NCI-H446 (cell line): ENCODE data around the gene SHISAL1.

Experiments
- DNase-seq, 2 experiments: peaks; one replicate each; lab custom pipeline; 2025; lab: John Stamatoyannopoulos, UW

SHISAL1 gene

DNA sequence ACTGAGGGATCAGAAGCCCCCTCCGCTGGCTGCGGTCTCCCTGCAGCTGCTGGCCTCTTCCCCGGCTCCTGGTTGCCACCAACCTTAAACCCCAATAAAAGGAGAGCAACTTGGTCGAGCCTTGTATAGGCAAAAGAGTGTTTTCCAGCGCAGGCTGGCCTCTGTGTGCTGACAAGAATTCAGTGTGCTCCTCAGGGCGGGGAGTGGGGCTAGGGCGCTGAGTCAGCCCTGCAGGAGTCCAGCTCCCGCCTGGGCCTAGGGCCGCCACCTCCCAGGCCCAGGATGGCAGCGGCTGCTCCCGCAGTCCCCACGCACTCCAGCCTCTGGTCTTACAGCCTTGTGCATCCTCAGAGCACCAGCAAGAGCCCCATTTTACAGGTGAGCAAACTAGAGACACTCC, at the start of gene SHISAL1:
SHISAL1 (minus strand) TSS at position 186 of the 400 bp plus-strand sequence. CDS start 12,006 bp downstream, outside the sequence.
- no peak for DNase-seq

DNA sequence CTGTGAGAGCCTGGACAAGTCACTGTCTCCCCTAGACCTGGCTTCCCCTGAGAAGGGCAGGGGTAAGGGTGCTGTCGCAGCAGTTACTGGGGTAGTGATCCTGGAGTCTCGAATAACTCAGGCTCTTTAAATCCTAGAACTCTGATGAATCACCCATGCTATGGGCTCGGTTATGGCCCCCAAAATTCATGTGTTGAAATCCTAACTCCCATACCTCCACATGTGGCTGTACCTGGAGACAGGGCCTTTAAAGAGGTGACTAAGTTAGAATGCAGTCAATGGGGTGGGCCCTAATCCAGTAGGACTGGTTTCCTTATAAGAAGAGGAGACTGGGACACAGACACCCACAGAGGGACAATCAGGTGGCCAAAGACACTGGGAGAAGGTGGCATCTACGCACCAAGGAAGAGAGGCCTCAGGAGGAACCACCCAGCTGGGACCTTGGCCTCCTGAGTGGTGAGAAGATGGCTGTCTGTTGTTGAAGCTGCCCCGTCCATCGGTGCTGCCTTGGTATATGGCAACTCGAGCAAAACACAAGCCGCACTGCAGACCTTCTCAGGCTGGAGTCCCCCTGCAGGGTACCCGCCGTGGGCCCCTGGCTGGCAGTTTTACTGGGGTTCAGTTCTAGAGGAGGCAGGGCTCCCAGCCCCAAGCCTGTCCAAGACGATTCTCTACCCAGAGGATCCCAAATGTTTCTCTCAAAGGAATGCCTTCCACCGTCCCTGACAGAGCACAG, 48.8 kb upstream of the SHISAL1 start:
- no peak for DNase-seq

- no peak for DNase-seq
Measured at GRCh38 chr22:44360668-44361381, 48.1 kb upstream of the SHISAL1 start.

DNA sequence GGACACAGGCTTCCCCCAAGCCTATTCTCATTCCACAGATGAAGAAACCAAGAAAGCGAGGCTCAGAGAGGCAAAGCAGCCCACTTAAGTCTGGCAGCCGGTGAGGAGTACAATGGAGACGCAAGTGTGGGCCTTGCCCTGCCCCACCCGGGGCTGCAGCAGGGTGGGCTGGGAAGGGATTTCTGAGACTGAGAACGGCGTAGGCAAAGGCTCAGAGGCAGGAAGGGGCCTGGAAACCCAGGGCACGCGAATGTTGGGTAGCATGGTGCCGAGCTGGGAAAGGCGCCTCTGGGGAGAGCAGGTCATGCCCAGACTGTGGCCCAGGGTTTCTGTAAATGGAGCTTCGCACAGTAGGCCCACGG, 47.5 kb upstream of the SHISAL1 start:
- DNase-seq, result no peak

DNA sequence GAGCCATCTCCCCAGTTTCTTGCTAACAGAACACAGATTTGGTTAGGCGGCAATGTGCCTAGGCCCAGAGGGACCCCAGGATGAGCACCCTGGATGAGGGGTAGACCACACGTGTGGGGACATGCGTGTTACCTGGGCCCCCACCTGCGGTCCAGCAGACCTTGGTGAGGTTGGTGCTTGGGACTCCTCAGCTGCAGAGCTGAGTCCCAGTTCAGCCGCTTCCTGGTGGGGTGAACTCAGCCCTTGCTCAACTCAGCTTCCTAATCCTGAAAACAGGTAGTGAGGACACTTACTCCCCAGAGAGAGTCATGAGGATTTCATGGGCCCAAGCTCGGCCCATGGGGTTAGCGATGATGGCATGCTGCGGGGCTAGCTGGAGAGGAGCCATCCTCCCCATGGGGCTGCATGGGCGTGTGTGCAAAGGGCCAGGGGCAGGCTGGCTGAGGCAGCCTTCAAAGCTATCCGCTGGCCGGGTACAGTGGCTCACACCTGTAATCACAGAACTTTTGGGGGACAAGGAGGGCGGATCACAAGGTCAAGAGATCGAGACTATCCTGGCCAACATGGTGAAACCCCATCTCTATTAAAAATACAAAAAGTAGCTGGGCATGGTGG, 46.9 kb upstream of the SHISAL1 start:
- no peak for DNase-seq

DNA sequence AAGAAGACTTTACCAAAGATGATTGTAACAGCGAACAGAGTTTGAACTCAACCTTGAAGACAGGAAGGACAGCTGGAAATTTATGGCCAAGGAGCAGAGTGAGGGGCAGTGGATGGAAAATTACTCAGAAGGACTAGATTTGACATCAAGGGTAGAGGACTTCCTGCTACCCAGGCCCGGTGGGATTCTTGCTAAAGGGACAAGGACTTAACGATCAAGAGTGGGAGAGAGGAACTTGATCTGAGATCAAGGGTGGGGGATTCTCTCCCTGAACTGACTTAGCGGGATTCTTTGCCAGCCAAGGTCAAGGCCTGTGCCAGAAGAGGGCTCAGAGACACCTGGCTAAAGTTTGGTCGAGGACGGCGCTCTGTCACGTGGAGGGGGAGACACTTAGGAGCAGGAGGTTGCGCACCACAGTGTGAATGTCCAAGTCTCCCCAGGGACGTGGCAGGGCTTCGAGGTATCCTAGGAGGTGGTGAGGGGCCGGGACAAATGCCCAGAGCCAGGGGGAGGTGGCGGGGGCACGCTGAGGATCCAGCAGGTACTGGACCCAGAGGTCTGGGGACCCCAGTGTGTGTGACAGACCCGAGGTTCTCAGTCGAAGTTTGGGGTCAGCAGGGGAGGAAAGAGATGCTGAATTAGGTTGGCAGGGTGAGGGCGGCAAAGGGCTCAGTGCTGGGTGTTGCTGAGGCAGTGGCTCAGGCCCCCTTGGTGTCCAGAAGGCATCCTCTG, 46.1 kb upstream of the SHISAL1 start:
- no peak for DNase-seq

- DNase-seq, result no peak
Measured at GRCh38 chr22:44357966-44358465, 45.3 kb upstream of the SHISAL1 start.

- no peak for DNase-seq
Measured at GRCh38 chr22:44357296-44357965, 44.7 kb upstream of the SHISAL1 start.

- DNase-seq, result no peak
Measured at GRCh38 chr22:44355716-44356070, 42.9 kb upstream of the SHISAL1 start.

DNA sequence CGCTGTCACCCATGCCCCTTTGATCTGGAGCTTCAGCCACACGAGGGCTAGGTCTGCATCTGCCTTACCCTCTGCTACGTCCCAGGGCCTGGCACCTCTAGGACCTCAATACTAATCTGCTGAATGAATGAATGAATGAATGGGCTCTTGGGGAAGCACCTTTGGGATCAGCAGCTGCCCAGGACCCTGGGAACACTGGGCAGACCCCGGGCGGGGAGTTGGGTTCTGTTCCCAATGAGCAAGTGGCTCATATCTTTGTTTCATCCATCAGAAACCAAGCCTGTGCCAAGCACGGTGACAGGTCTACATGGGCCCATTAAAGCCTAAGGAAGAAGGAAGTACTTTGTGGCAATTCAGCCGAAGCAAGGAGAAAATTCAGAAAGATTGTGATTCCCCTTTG, 41.5 kb upstream of the SHISAL1 start:
- no peak for DNase-seq

- DNase-seq, result no peak
Measured at GRCh38 chr22:44353041-44353440, 40.3 kb upstream of the SHISAL1 start.

GRCh38 chr22:44352378-44353035, 39.8 kb upstream of the SHISAL1 start:
- DNase-seq, result no peak

- DNase-seq, result peak in 1 of 2 experiments; percentile 51
Measured at GRCh38 chr22:44351685-44352377, 39.1 kb upstream of the SHISAL1 start.

DNA sequence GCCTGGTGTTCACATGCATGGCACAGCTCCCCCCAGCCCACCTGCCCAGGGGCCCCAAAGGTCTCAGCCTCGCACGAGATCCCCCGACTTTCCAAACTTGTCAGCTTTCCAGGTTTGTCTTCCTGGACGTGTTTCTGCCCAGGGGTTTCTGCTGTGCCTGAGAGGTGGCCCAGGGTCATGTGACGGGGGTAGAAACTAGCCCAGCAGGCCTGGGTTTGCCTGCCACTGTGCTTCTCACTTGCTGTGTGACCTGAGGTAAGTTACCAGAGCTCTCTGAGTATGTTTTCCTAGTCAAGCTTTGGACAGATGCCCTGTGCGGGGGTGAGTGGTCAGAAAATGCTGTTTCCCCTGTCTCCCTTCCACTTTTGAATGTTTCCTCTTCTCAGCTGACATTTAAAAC, 38.3 kb upstream of the SHISAL1 start:
- no peak for DNase-seq

GRCh38 chr22:44349594-44349993, 36.8 kb upstream of the SHISAL1 start:
- DNase-seq, result no peak

- DNase-seq, result no peak
Measured at GRCh38 chr22:44348971-44349560, 36.3 kb upstream of the SHISAL1 start.

- DNase-seq, result no peak
Measured at GRCh38 chr22:44347549-44347948, 34.8 kb upstream of the SHISAL1 start.

GRCh38 chr22:44347080-44347479, 34.3 kb upstream of the SHISAL1 start:
- no peak for DNase-seq

GRCh38 chr22:44345872-44346271, 33.1 kb upstream of the SHISAL1 start:
- no peak for DNase-seq

GRCh38 chr22:44344407-44344806, 31.7 kb upstream of the SHISAL1 start:
- no peak for DNase-seq
